Naive thymus-derived CD8-positive, alpha-beta T cell (primary cell): ENCODE data around the gene ACSL1. TPM values are rescaled to one million over a fixed set of nuclear protein-coding genes. Genes with fewer than 3 reads are reported as not detected.
A peak's percentile ranks its signal among the peaks of the same experiment; 100 is the strongest.
"Not testable (repeated sequence)": the region's sequence is repeated elsewhere in the genome, so short reads cannot be mapped to it uniquely, and the experiment has no call there.

Source experiments
- ATAC-seq, 2 donors: fragments of 150-1000 bp; cut with Tn5 transposase in 1 of 2; sonication (Bioruptor Pico), chemical (Tn5 transposase) in 1 of 2; 1 replicate in 1 of 2; 2 replicates in 1 of 2; pipeline ENCODE4 v1.10.0; 2021; ENCODE audit warnings: mild to moderate bottlenecking in 2 of 2, moderate library complexity in 2 of 2
- POLR2A ChIA-PET: fragments of 350-600 bp; sonication (Branson Sonifier 250); formaldehyde crosslinking; loops from one replicate; lab custom pipeline; 2021; ENCODE audit warnings: antibody characterized with exemption; lab: Charles Lee
- DNase-seq, 10 donors: peaks; one replicate each; pipeline versions ENCODE4 v3.0.0 to v3.0.0-alpha.2; 2020 to 2022
- H3K27ac Mint-ChIP-seq, 10 donors: one replicate each; pipeline ENCODE4 v1.8.0; 2020 to 2022; ENCODE audit warnings: mild to moderate bottlenecking in 10 of 10, mixed read lengths in 10 of 10, moderate library complexity in 4 of 10, inconsistent platforms in 1 of 10
- H3K27me3 Mint-ChIP-seq, 5 donors: one replicate each; pipeline ENCODE4 v1.8.0; 2021 to 2022; ENCODE audit warnings: mixed read lengths in 5 of 5
- H3K36me3 Mint-ChIP-seq, 3 donors: one replicate each; pipeline ENCODE4 v1.8.0; 2020 to 2022; ENCODE audit warnings: mixed read lengths in 3 of 3, mild to moderate bottlenecking in 2 of 3, inconsistent platforms in 1 of 3
- H3K4me1 Mint-ChIP-seq, 4 donors: one replicate each; pipeline ENCODE4 v1.8.0; 2021 to 2022; ENCODE audit warnings: mixed read lengths in 4 of 4
- H3K4me3 Mint-ChIP-seq, 10 donors: one replicate each; pipeline ENCODE4 v1.8.0; 2020 to 2022; ENCODE audit warnings: mild to moderate bottlenecking in 10 of 10, mixed read lengths in 10 of 10, moderate library complexity in 6 of 10, inconsistent platforms in 1 of 10
- H3K9me3 Mint-ChIP-seq, 9 donors: one replicate each; pipeline ENCODE4 v1.8.0; 2020 to 2022; ENCODE audit warnings: mixed read lengths in 9 of 9, mild to moderate bottlenecking in 3 of 9, inconsistent platforms in 1 of 9, moderate library complexity in 1 of 9
- polyA plus RNA-seq, 3 donors: library from polyadenylated mRNA; unstranded; fragments of 300-500 nt; fragmentation: Illumina TruSeq; gene quantifications; one replicate each; pipeline ENCODE4 v1.2.3, GENCODE V29; 2021
- total RNA-seq, 8 experiments: library from RNA in 2 of 8; stranded (reverse) in 2 of 8; gene quantifications; one replicate each; pipeline ENCODE4 v1.2.3 and lab custom pipeline; 2021 to 2026

ACSL1 gene
- total and polyA plus RNA-seq, 5 experiments from 2014 or later: 2.2 to 10.7 (median 3.2) TPM

DNA sequence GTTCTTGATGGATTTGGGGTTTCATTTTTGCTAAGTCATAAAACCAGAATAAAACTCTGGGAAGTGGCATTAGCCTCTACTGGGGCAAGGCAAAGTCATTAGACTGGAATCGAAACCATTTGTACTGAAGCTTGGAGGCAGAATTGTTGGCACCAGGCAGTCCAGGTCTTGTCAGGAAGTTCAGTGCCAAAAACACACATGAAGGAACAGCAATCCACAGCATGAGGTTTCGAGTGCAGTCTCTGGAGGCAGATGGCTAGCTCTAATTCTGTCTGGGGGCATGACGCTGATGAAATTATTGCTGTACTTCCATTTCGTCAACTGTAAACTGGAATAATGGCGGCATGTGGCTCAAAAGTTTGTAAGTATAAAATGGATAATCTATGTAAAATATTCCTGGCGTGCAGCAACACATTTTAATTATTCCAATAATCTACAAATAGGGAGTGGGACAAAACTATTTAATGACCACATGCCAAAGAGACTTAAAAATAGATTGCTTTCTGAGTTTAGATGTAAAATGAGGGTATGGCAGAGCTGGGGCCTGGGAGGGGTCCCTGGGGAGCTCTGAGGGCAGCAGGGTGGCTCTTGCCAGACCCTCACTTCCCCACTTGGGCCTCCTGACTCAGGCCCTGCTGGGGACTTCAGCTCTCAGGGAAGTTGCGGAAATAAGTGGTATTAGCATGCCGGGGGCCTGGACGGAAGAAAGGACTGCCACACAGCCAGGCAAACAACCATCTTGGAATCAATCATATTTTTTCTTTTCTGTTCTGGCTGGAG is 73.1 kb downstream of the ACSL1 start:
- Mint-ChIP-seq H3K4me3 (no peak overlapping the region), H3K36me3 (peaks cover 0 to 14% (median 9%) of the 10 kb centered on the region in 3 donors), H3K4me1 (no peaks in the 10 kb centered on the region), H3K9me3 (no peaks in the 10 kb centered on the region), H3K27me3 (peaks cover 0 to 14% (median 3%) of the 10 kb centered on the region in 5 donors), H3K27ac (no peak overlapping the region)
- ATAC-seq (no peak), DNase-seq (no peak)
- POLR2A ChIA-PET: interaction anchor here (0.7 kb wide), 1 partner anchor 17 kb away, joined by 7 read pairs; no protein-coding TSS in a partner anchor

GRCh38 chr4:184751585-184751956 is 74.2 kb downstream of the ACSL1 start:
- DNase-seq (no peak), ATAC-seq (no peak)
- Mint-ChIP-seq H3K9me3 (no peaks in the 10 kb centered on the region), H3K27me3 (peaks cover 0 to 14% (median 3%) of the 10 kb centered on the region in 5 donors), H3K27ac (no peak overlapping the region), H3K36me3 (peaks cover 0 to 7% (median 6%) of the 10 kb centered on the region in 3 donors), H3K4me3 (no peak overlapping the region), H3K4me1 (peaks cover 1 to 9% (median 2%) of the 10 kb centered on the region in 4 donors)
- POLR2A ChIA-PET: no interaction called here

- DNase-seq (no peak), ATAC-seq (no peak)
- peaks cover 0 to 1% (median under 1%) of the 10 kb centered on the region in 3 donors for H3K36me3 Mint-ChIP-seq
- H3K4me3 Mint-ChIP-seq: no peak overlapping the region
- peaks cover 5 to 14% (median 6%) of the 10 kb centered on the region in 4 donors for H3K4me1 Mint-ChIP-seq
- H3K27ac Mint-ChIP-seq: no peak overlapping the region
- H3K27me3 Mint-ChIP-seq: peaks cover 0 to 14% (median 3%) of the 10 kb centered on the region in 5 donors
- no peaks in the 10 kb centered on the region for H3K9me3 Mint-ChIP-seq
- POLR2A ChIA-PET: interaction anchor here (0.7 kb wide), 1 partner anchor 34 kb away, joined by 3 read pairs; no protein-coding TSS in a partner anchor
Observed at GRCh38 chr4:184750926-184751584, 74.7 kb downstream of the ACSL1 start.

- POLR2A ChIA-PET: no interaction called here
- H3K27me3 Mint-ChIP-seq: peaks cover 0 to 14% (median 3%) of the 10 kb centered on the region in 5 donors
- DNase-seq (no peak), ATAC-seq (no peak)
- peaks cover 0 to 2% (median 0%) of the 10 kb centered on the region in 9 donors for H3K9me3 Mint-ChIP-seq
- H3K27ac Mint-ChIP-seq: no peak overlapping the region
- H3K4me1 Mint-ChIP-seq: peaks cover 8 to 19% (median 10%) of the 10 kb centered on the region in 4 donors
- H3K36me3 Mint-ChIP-seq: no peaks in the 10 kb centered on the region
- H3K4me3 Mint-ChIP-seq: no peak overlapping the region
Observed at GRCh38 chr4:184748251-184748652, 77.5 kb downstream of the ACSL1 start.

DNA sequence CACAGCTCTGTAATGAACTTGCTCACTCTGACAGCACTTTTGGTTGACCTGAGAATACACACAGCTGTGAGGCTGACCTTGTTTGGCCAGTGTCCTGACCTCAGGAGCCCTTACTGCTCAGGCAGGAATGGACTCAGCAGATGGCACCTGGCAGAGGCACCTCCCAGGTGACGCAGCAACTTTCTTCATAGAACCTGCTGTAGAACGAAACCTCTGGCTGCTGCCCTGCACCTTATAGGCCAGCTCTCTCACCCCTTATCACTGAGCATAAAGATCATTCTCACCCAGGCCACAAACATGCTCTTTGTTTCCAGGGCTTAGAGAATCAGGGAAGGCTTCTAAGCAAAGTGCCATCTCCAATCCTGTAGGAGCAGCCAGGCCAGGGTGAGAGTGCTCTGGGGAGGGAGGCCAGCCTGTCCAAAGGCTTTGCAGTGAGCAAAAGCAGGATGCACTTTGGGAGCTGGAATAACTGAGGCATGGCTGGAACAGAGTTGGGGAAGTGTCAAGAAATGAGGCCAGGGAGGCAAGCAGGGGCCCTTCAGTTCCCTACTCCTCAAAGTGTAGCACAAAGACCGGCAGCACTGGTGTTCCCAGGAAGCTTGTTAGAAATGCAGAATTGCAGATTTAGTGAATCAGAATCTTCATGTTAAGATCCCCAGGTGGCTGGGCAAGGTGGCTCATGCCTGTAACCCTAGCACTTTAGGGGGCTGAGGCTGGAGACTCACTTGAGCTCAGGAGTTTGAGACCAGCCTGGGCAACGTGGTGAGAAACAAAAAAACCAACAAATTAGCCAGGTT is 78.5 kb downstream of the ACSL1 start:
- POLR2A ChIA-PET: interaction anchor here (0.5 to 1.5 kb wide), 3 partner anchors 13 to 394 kb away, joined by 3 to 6 read pairs (median 3); partner anchors contain the start of gene CENPU
- Mint-ChIP-seq H3K4me1 (peaks cover 8 to 19% (median 10%) of the 10 kb centered on the region in 4 donors), H3K36me3 (no peaks in the 10 kb centered on the region), H3K27ac (peak overlapping the region in 4 of 10 donors; percentile 11 to 85 (median 51)), H3K4me3 (no peak overlapping the region), H3K9me3 (peaks cover 0 to 2% (median 0%) of the 10 kb centered on the region in 9 donors), H3K27me3 (peaks cover 0 to 14% (median 3%) of the 10 kb centered on the region in 5 donors)
- DNase-seq (no peak), ATAC-seq (no peak)

GRCh38 chr4:184745831-184746795 is 79.7 kb downstream of the ACSL1 start:
- H3K4me3 Mint-ChIP-seq: peak overlapping the region; percentile 3 to 75 (median 52)
- peak overlapping the region in 9 of 10 donors; percentile 56 to 90 (median 85) for H3K27ac Mint-ChIP-seq
- no peaks in the 10 kb centered on the region for H3K36me3 Mint-ChIP-seq
- POLR2A ChIA-PET: interaction anchor here (0.5 to 1.5 kb wide), 3 partner anchors 12 to 395 kb away, joined by 3 to 6 read pairs (median 4); partner anchors contain the start of gene CENPU
- peaks cover 8 to 19% (median 10%) of the 10 kb centered on the region in 4 donors for H3K4me1 Mint-ChIP-seq
- peaks cover 0 to 2% (median 0%) of the 10 kb centered on the region in 9 donors for H3K9me3 Mint-ChIP-seq
- ATAC-seq (peak; percentile 96 to 97), DNase-seq (peak; percentile 41 to 87 (median 69))
- peaks cover 0 to 8% (median 3%) of the 10 kb centered on the region in 5 donors for H3K27me3 Mint-ChIP-seq

DNA sequence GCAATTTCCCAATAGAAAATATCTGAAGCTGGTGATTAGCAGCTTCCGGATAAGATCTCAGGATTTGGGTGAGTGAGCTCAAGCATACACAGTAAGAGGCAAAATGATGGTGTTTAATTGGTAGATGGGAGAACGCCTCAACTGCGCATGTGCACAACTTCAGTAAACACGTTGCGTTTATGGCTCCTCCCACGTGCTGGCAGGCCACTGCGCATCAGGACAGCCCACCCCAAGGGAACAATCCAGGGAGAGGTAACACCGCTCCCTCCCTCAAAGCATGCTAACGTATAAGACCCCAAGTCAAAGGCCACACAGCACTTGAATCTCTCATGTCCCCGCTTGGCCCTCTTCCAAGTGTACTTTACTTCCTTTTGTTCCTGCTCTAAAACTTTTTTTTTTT is 81.5 kb downstream of the ACSL1 start:
- DNase-seq (no peak), ATAC-seq (no peak)
- Mint-ChIP-seq H3K36me3 (no peaks in the 10 kb centered on the region), H3K9me3 (peaks cover 0 to 2% (median 0%) of the 10 kb centered on the region in 9 donors), H3K27me3 (no peaks in the 10 kb centered on the region), H3K4me1 (peaks cover 12 to 30% (median 22%) of the 10 kb centered on the region in 4 donors), H3K27ac (peak overlapping the region in 1 of 10 donors; percentile 22), H3K4me3 (no peak overlapping the region)
- POLR2A ChIA-PET: no interaction called here

DNA sequence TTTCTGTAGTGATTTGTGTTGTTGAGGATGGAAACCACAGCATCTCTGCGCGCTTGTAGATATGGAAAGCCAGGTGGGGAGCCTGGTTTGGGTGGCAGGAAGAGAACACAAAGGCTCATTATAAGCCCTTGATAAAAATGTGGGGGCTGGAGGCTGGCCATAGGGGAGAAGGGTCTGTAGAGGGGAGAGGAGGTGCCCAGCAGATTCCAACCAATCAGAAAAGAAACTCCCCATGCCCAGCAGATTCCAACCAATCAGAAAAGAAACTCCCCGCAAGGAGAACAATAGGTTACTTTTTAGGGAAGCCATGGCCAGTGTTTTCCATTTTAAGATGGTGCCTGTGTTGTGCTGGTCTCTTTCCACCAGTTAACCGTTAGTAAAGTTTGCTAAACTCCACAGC is 82.1 kb downstream of the ACSL1 start:
- ATAC-seq: no peak
- no peak for DNase-seq
- POLR2A ChIA-PET: no interaction called here
- Mint-ChIP-seq H3K27me3 (no peaks in the 10 kb centered on the region), H3K27ac (peak overlapping the region in 2 of 10 donors; percentile 22 to 28), H3K4me3 (no peak overlapping the region), H3K4me1 (peaks cover 12 to 31% (median 24%) of the 10 kb centered on the region in 4 donors), H3K9me3 (peaks cover 0 to 2% (median 0%) of the 10 kb centered on the region in 9 donors), H3K36me3 (no peaks in the 10 kb centered on the region)

- H3K4me3 Mint-ChIP-seq, H3K9me3 Mint-ChIP-seq, H3K27me3 Mint-ChIP-seq, DNase-seq, H3K36me3 Mint-ChIP-seq, POLR2A ChIA-PET, ATAC-seq: not testable (repeated sequence)
- Mint-ChIP-seq H3K27ac (peak overlapping the region in 1 of 10 donors; percentile 8), H3K4me1 (peaks cover 10 to 28% (median 21%) of the 10 kb centered on the region in 4 donors)
Observed at GRCh38 chr4:184741651-184742050, 84.1 kb downstream of the ACSL1 start.

DNA sequence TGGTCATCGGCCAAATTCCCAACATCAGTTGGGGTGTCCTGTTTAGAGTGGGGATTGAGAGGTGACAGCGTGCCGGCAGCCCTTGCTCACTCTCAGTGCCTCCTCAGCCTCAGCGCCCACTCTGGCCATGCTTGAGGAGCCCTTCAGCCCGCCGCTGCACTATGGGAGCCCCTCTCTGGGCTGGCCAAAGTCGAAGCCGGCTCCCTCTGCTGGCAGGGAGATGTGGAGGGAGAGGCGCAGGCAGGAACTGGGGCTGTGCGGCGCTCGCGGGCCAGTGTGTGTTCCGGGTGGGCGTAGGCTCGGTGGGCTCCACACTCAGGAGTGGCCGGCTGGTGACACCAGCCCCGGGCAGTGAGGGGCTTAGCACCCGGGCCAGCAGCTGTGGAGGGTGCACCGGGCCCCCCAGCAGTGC is 84.8 kb downstream of the ACSL1 start:
- H3K4me3 Mint-ChIP-seq: no peak overlapping the region
- no peak overlapping the region for H3K27ac Mint-ChIP-seq
- no peaks in the 10 kb centered on the region for H3K36me3 Mint-ChIP-seq
- DNase-seq (no peak), ATAC-seq (no peak)
- peaks cover 6 to 21% (median 14%) of the 10 kb centered on the region in 4 donors for H3K4me1 Mint-ChIP-seq
- peaks cover 0 to 2% (median 0%) of the 10 kb centered on the region in 9 donors for H3K9me3 Mint-ChIP-seq
- POLR2A ChIA-PET: no interaction called here
- H3K27me3 Mint-ChIP-seq: no peaks in the 10 kb centered on the region

- peak overlapping the region in 9 of 10 donors; percentile 11 to 74 (median 53) for H3K27ac Mint-ChIP-seq
- H3K4me1 Mint-ChIP-seq: peaks cover 5 to 19% (median 13%) of the 10 kb centered on the region in 4 donors
- H3K36me3 Mint-ChIP-seq, ATAC-seq, H3K9me3 Mint-ChIP-seq, DNase-seq, H3K27me3 Mint-ChIP-seq, POLR2A ChIA-PET: not testable (repeated sequence)
- peak overlapping the region in 2 of 10 donors; percentile 2 to 31 for H3K4me3 Mint-ChIP-seq
Observed at GRCh38 chr4:184739575-184739974, 86.2 kb downstream of the ACSL1 start.
